K562 (cell line): ENCODE measurements around the gene CACNA2D3. TPM values are rescaled to one million over a fixed set of nuclear protein-coding genes. Genes with fewer than 3 reads are reported as not detected.

Experiments
- ATAC-seq: fragments of 200-7000 bp; cut with Tn5 transposase; 3 replicates; pipeline ENCODE4 v1.9.1; 2020; ENCODE audit warnings: moderate library complexity
- BruUV-seq: library from RNA; stranded (reverse); fragments of 400-500 nt; replicated peaks from 2 replicates; lab custom pipeline; 2021; lab: Mats Ljungman, UMichigan
- CTCF ChIA-PET: fragments of 300-600 bp; formaldehyde crosslinking; extraction: SDS; loops from one replicate; lab custom pipeline; 2021; ENCODE audit warnings: low intra/inter-chr PET ratio; lab: Yijun Ruan, JAX
- POLR2A ChIA-PET: fragments of 300-600, 350-650 bp; sonication (Branson Sonifier 250); formaldehyde crosslinking; extraction: SDS; loops from one replicate; lab custom pipeline; 2021; ENCODE audit warnings: antibody characterized with exemption, inconsistent platforms; lab: Yijun Ruan, JAX
- DNase-seq, 4 experiments: peaks; one replicate each; pipeline versions ENCODE4 v3.0.0 to v3.0.0-alpha.2; 2011 to 2018; ENCODE audit warnings: low spot score in 3 of 4, mixed read lengths in 3 of 4; ENCODE audit errors: extremely low read depth in 1 of 4
- FAIRE-seq: peaks from 2 replicates; lab custom pipeline; 2011; peaks lifted over from hg19 to GRCh38; lab: Jason Lieb, UNC
- H2AFZ ChIP-seq: 2 replicates; pipeline ENCODE4 v1.6.0; 2011; ENCODE audit warnings: low read depth, low read length, control low read depth, inconsistent platforms
- H3K27ac ChIP-seq: fragments of 200-600 bp; 3 replicates; pipeline ENCODE4 v1.8.0; 2011; ENCODE audit warnings: low read depth, mild to moderate bottlenecking, control low read depth, inconsistent platforms, low read length, moderate library complexity, mixed read lengths; ENCODE audit errors: extremely low read depth
- H3K27me3 ChIP-seq, 2 experiments: fragments of 300-600 bp in 1 of 2; 2 replicates in 1 of 2; 3 replicates in 1 of 2; pipeline versions ENCODE4 v1.6.0 to v1.8.0; 2011; ENCODE audit warnings: inconsistent platforms in 2 of 2, low read length in 2 of 2, mild to moderate bottlenecking in 1 of 2, mixed read lengths in 1 of 2, moderate library complexity in 1 of 2; ENCODE audit not compliant: control insufficient read depth in 2 of 2, insufficient read depth in 2 of 2
- H3K36me3 ChIP-seq: fragments of 300-600 bp; 3 replicates; pipeline ENCODE4 v1.8.0; 2011; ENCODE audit warnings: mild to moderate bottlenecking, low read length, inconsistent platforms; ENCODE audit not compliant: control insufficient read depth, insufficient read depth
- H3K4me1 ChIP-seq, 2 experiments: fragments of 200-600 bp in 1 of 2; replicated peaks in 1 of 2; 2 replicates in 1 of 2; 3 replicates in 1 of 2; pipeline versions ENCODE4 v1.5.1 to v1.8.0; 2011; ENCODE audit warnings: inconsistent platforms in 2 of 2, low read length in 2 of 2, mild to moderate bottlenecking in 1 of 2, mixed read lengths in 1 of 2, moderate library complexity in 1 of 2; ENCODE audit not compliant: control insufficient read depth in 2 of 2, insufficient read depth in 2 of 2
- H3K4me2 ChIP-seq: 2 replicates; pipeline ENCODE4 v1.6.1; 2011; ENCODE audit warnings: low read length, control low read depth, inconsistent platforms, mixed read lengths; ENCODE audit not compliant: insufficient read depth
- H3K4me3 ChIP-seq: fragments of 200-600 bp; sonication (generic), shearing (Covaris generic); 2 replicates; pipeline ENCODE4 v1.5.1; 2016; ENCODE audit warnings: control low read depth, inconsistent platforms
- H3K79me2 ChIP-seq: fragments of 200-600 bp; 3 replicates; pipeline ENCODE4 v1.8.0; 2011; ENCODE audit warnings: low read length, inconsistent platforms; ENCODE audit not compliant: control insufficient read depth, insufficient read depth
- H3K9ac ChIP-seq, 2 experiments: 2 replicates each; pipeline versions ENCODE4 v1.6.0 to v1.6.1; 2011; ENCODE audit warnings: low read depth in 2 of 2, low read length in 2 of 2, control low read depth in 1 of 2, inconsistent platforms in 1 of 2, mild to moderate bottlenecking in 1 of 2, mixed read lengths in 1 of 2; ENCODE audit not compliant: insufficient read depth in 1 of 2
- H3K9me1 ChIP-seq: one replicate; pipeline ENCODE4 v1.6.0; 2011; ENCODE audit warnings: inconsistent platforms, mild to moderate bottlenecking, low read length, moderate library complexity; ENCODE audit not compliant: control insufficient read depth, insufficient read depth
- H3K9me3 ChIP-seq: replicated peaks from 2 replicates; pipeline ENCODE4 v1.5.1; 2011; ENCODE audit warnings: low read depth, low read length, inconsistent platforms; ENCODE audit not compliant: control insufficient read depth, insufficient read depth
- H4K20me1 ChIP-seq: replicated peaks from 2 replicates; pipeline ENCODE4 v1.6.1; 2011; ENCODE audit warnings: low read length, inconsistent platforms, mixed read lengths; ENCODE audit not compliant: control insufficient read depth, insufficient read depth
- DNMT1 ChIP-seq: fragments of 450-650 bp; IDR thresholded peaks from 2 replicates; pipeline ENCODE4 v1.6.1; 2016; ENCODE audit warnings: antibody characterized with exemption, mild to moderate bottlenecking
- IRF2 ChIP-seq: sonication (generic); formaldehyde crosslinking; IDR thresholded peaks from 2 replicates; pipeline ENCODE4 v1.8.1; 2022; ENCODE audit warnings: mild to moderate bottlenecking, missing genetic modification reagents
- KLF16 ChIP-seq: IDR thresholded peaks from 2 replicates; pipeline ENCODE4 v1.6.1; 2016; ENCODE audit warnings: antibody characterized with exemption
- WGBS: fragments of 100-300 bp; shearing (Covaris generic); methylation state at CpG from one replicate; pipeline ENCODE4 v1.1.6; 2016; ENCODE audit warnings: low coverage, mixed read lengths; ENCODE audit not compliant: insufficient coverage; ENCODE audit errors: missing lambda C conversion rate; 5-methylcytosine and 5-hydroxymethylcytosine counted together
- in situ Hi-C: fragments of 300-500 bp; cut with MboI; formaldehyde crosslinking; loops from 4 replicates; pipeline ENCODE4 v1.15.0; 2018; ENCODE audit warnings: inconsistent platforms, mixed read lengths
- intact Hi-C: fragments of 100-400 bp; cut with micrococcal nuclease; formaldehyde crosslinking; loops from 2 replicates; pipeline ENCODE4 v1.14.2; 2022
- polyA plus RNA-seq, 8 experiments: library from polyadenylated mRNA; depleted of rRNA in 4 of 8; stranded (reverse) in 5 of 8; unstranded in 3 of 8; fragments of >200 nt; fragmentation: Nextera tagmentation in 2 of 8; fragmentation: Illumina TruSeq in 1 of 8; extraction: Ambion mirVana in 2 of 8; extraction: Trizol in 1 of 8; gene quantifications; 2 replicates each; pipeline versions ENCODE4 v1.2.1 to v1.2.3, GENCODE V29; 2011 to 2014; ENCODE audit warnings: inconsistent platforms in 1 of 8, missing spikeins in 1 of 8
- total RNA-seq, 7 experiments: library from RNA; depleted of rRNA in 6 of 7; stranded (reverse); fragments of >200 nt in 6 of 7; fragmentation: Illumina TruSeq in 2 of 7; extraction: Trizol in 2 of 7; gene quantifications; 2 replicates each; pipeline versions ENCODE4 v1.2.1 to v1.2.3, GENCODE V29; 2011 to 2021; ENCODE audit warnings: low replicate concordance in 1 of 7
- TF ChIP-seq, protein P1 (sequence below): fragments of 250-450 bp; sonication (Bioruptor Pico); IDR thresholded peaks from 2 replicates; pipeline ENCODE4 v1.5.0; 2020; ENCODE audit warnings: mild to moderate bottlenecking

CACNA2D3 gene
- total and polyA plus RNA-seq, 9 of the 15 experiments (the other 6 are each of a cell fraction or from before 2014, with no cell fraction given), result 0.01 TPM; not detected in 8

DNA sequence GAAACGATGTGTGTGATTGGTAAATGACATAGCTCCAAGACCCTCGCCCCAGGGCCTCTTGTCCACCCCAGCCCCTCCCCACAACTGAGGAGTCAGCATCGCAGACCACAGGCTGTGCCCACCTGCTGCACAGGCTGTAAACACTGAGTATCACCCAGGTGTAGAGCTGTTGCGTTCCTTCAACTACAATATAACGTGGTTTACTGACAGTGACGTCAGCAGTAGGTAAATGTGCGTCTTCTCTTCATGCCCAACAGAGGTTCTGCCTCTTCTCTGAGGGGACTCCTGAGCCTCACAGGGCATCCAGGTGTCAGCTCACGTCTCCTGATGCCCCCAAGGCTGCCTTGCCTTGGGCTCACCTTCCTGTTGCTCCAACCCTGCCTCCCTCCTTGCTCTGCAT, 395.1 kb downstream of the CACNA2D3 start (continued):
- TF ChIP-seq, protein P1, sequence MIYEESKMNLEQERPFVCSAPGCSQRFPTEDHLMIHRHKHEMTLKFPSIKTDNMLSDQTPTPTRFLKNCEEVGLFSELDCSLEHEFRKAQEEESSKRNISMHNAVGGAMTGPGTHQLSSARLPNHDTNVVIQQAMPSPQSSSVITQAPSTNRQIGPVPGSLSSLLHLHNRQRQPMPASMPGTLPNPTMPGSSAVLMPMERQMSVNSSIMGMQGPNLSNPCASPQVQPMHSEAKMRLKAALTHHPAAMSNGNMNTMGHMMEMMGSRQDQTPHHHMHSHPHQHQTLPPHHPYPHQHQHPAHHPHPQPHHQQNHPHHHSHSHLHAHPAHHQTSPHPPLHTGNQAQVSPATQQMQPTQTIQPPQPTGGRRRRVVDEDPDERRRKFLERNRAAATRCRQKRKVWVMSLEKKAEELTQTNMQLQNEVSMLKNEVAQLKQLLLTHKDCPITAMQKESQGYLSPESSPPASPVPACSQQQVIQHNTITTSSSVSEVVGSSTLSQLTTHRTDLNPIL, result no peak
- TF ChIP-seq KLF16, result no peak
- no peak for TF ChIP-seq IRF2
- TF ChIP-seq, all 486 proteins: peak for 0

DNA sequence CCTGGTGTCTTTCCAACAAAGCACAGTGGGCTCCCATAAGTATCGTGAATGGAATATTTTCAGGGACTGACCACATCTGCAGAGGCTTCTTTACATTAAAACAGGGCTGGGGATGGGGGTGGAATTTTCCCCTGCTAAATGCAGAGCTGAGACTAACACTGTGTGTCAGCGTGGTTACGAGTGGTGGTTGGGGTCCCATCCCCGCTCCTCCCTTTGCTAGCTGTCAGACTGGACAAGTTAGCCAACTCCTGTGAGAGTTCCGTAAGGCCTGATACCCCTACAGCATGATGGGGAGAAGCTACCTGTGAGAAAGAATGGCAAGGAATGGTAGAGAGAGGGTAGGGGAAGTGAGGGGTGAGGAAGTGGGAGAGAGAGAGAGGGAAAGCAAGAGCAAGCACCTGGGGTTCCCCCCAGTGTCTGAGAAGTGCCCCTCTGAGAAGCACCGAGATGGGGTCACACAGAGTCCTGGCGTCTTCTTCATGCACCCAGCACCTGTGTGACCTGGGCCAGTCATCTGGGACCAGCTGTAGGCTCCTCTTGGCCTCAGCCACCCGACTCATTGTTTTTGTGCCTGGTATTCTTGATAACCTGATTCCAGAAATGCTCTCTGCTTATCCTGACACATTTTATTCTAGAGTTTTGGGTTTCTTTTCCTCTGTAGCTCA, 395.8 kb downstream of the CACNA2D3 start:
- Histone ChIP-seq H3K27me3 (no peaks in the 10 kb centered on the region), H3K9me3 (no peaks in the 10 kb centered on the region), H3K27ac (no peak overlapping the region), H3K79me2 (no peaks in the 10 kb centered on the region), H3K9ac (no peak overlapping the region), H3K4me3 (no peak overlapping the region), H4K20me1 (no peaks in the 10 kb centered on the region), H3K4me2 (no peak overlapping the region), H2AFZ (no peak overlapping the region), H3K9me1 (no peaks in the 10 kb centered on the region), H3K4me1 (no peaks in the 10 kb centered on the region), H3K36me3 (no peaks in the 10 kb centered on the region)
- TF ChIP-seq DNMT1, result no peak
- in situ Hi-C loops (no loop called here), intact Hi-C loops (no loop called here)
- ChIA-PET CTCF (no interaction called here), POLR2A (no interaction called here)
- 0% methylated on average over 6 of the region's 8 CpGs for WGBS
- no peak for FAIRE-seq
- DNase-seq, result no peak
- no peak for ATAC-seq
- no TSS peak for BruUV-seq
